K562 (cell line): ENCODE results near the gene IKZF4. TPM values are rescaled to one million over a fixed set of nuclear protein-coding genes. Genes with fewer than 3 reads are reported as not detected.
A peak's percentile ranks its signal among the peaks of the same experiment; 100 is the strongest.

Source experiments
- ATAC-seq: fragments of 200-7000 bp; cut with Tn5 transposase; 3 replicates; pipeline ENCODE4 v1.9.1; 2020; ENCODE audit warnings: moderate library complexity
- BruUV-seq: library from RNA; stranded (reverse); fragments of 400-500 nt; replicated peaks from 2 replicates; lab custom pipeline; 2021; lab: Mats Ljungman, UMichigan
- CTCF ChIA-PET: fragments of 300-600 bp; formaldehyde crosslinking; extraction: SDS; loops from one replicate; lab custom pipeline; 2021; ENCODE audit warnings: low intra/inter-chr PET ratio; lab: Yijun Ruan, JAX
- POLR2A ChIA-PET: fragments of 300-600, 350-650 bp; sonication (Branson Sonifier 250); formaldehyde crosslinking; extraction: SDS; loops from one replicate; lab custom pipeline; 2021; ENCODE audit warnings: antibody characterized with exemption, inconsistent platforms; lab: Yijun Ruan, JAX
- DNase-seq, 4 experiments: peaks; one replicate each; pipeline versions ENCODE4 v3.0.0 to v3.0.0-alpha.2; 2011 to 2018; ENCODE audit warnings: low spot score in 3 of 4, mixed read lengths in 3 of 4; ENCODE audit errors: extremely low read depth in 1 of 4
- FAIRE-seq: peaks from 2 replicates; lab custom pipeline; 2011; peaks lifted over from hg19 to GRCh38; lab: Jason Lieb, UNC
- H2AFZ ChIP-seq: 2 replicates; pipeline ENCODE4 v1.6.0; 2011; ENCODE audit warnings: low read depth, low read length, control low read depth, inconsistent platforms
- H3K27ac ChIP-seq: fragments of 200-600 bp; 3 replicates; pipeline ENCODE4 v1.8.0; 2011; ENCODE audit warnings: low read depth, mild to moderate bottlenecking, control low read depth, inconsistent platforms, low read length, moderate library complexity, mixed read lengths; ENCODE audit errors: extremely low read depth
- H3K27me3 ChIP-seq, 2 experiments: fragments of 300-600 bp in 1 of 2; 2 replicates in 1 of 2; 3 replicates in 1 of 2; pipeline versions ENCODE4 v1.6.0 to v1.8.0; 2011; ENCODE audit warnings: inconsistent platforms in 2 of 2, low read length in 2 of 2, mild to moderate bottlenecking in 1 of 2, mixed read lengths in 1 of 2, moderate library complexity in 1 of 2; ENCODE audit not compliant: control insufficient read depth in 2 of 2, insufficient read depth in 2 of 2
- H3K36me3 ChIP-seq: fragments of 300-600 bp; 3 replicates; pipeline ENCODE4 v1.8.0; 2011; ENCODE audit warnings: mild to moderate bottlenecking, low read length, inconsistent platforms; ENCODE audit not compliant: control insufficient read depth, insufficient read depth
- H3K4me1 ChIP-seq, 2 experiments: fragments of 200-600 bp in 1 of 2; replicated peaks in 1 of 2; 2 replicates in 1 of 2; 3 replicates in 1 of 2; pipeline versions ENCODE4 v1.5.1 to v1.8.0; 2011; ENCODE audit warnings: inconsistent platforms in 2 of 2, low read length in 2 of 2, mild to moderate bottlenecking in 1 of 2, mixed read lengths in 1 of 2, moderate library complexity in 1 of 2; ENCODE audit not compliant: control insufficient read depth in 2 of 2, insufficient read depth in 2 of 2
- H3K4me2 ChIP-seq: 2 replicates; pipeline ENCODE4 v1.6.1; 2011; ENCODE audit warnings: low read length, control low read depth, inconsistent platforms, mixed read lengths; ENCODE audit not compliant: insufficient read depth
- H3K4me3 ChIP-seq: fragments of 200-600 bp; sonication (generic), shearing (Covaris generic); 2 replicates; pipeline ENCODE4 v1.5.1; 2016; ENCODE audit warnings: control low read depth, inconsistent platforms
- H3K79me2 ChIP-seq: fragments of 200-600 bp; 3 replicates; pipeline ENCODE4 v1.8.0; 2011; ENCODE audit warnings: low read length, inconsistent platforms; ENCODE audit not compliant: control insufficient read depth, insufficient read depth
- H3K9ac ChIP-seq, 2 experiments: 2 replicates each; pipeline versions ENCODE4 v1.6.0 to v1.6.1; 2011; ENCODE audit warnings: low read depth in 2 of 2, low read length in 2 of 2, control low read depth in 1 of 2, inconsistent platforms in 1 of 2, mild to moderate bottlenecking in 1 of 2, mixed read lengths in 1 of 2; ENCODE audit not compliant: insufficient read depth in 1 of 2
- H3K9me1 ChIP-seq: one replicate; pipeline ENCODE4 v1.6.0; 2011; ENCODE audit warnings: inconsistent platforms, mild to moderate bottlenecking, low read length, moderate library complexity; ENCODE audit not compliant: control insufficient read depth, insufficient read depth
- H3K9me3 ChIP-seq: replicated peaks from 2 replicates; pipeline ENCODE4 v1.5.1; 2011; ENCODE audit warnings: low read depth, low read length, inconsistent platforms; ENCODE audit not compliant: control insufficient read depth, insufficient read depth
- H4K20me1 ChIP-seq: replicated peaks from 2 replicates; pipeline ENCODE4 v1.6.1; 2011; ENCODE audit warnings: low read length, inconsistent platforms, mixed read lengths; ENCODE audit not compliant: control insufficient read depth, insufficient read depth
- ARID2 ChIP-seq: fragments of 450-650 bp; IDR thresholded peaks from 2 replicates; pipeline ENCODE4 v1.6.1; 2017; ENCODE audit warnings: antibody characterized with exemption, mild to moderate bottlenecking
- CEBPZ ChIP-seq: fragments of 150-350 bp; IDR thresholded peaks from 2 replicates; pipeline ENCODE4 v1.6.1; 2014; ENCODE audit warnings: low read depth, mild to moderate bottlenecking, low read length, borderline replicate concordance
- CTBP1 ChIP-seq: fragments of 450-650 bp; IDR thresholded peaks from 2 replicates; pipeline ENCODE4 v1.6.1; 2016; ENCODE audit warnings: borderline replicate concordance
- MYC ChIP-seq, 2 experiments: fragments of 250-450 bp in 1 of 2; sonication (Bioruptor Pico) in 1 of 2; IDR thresholded peaks; 2 replicates each; pipeline versions ENCODE4 v1.5.1 to v1.6.1; 2012 to 2021; ENCODE audit warnings: low read depth in 2 of 2, borderline replicate concordance in 1 of 2, improper control_type of control experiment in 1 of 2, low read length in 1 of 2, mild to moderate bottlenecking in 1 of 2, moderate library complexity in 1 of 2
- PHF20 ChIP-seq: fragments of 450-650 bp; IDR thresholded peaks from 2 replicates; pipeline ENCODE4 v1.6.1; 2018; ENCODE audit not compliant: partially characterized antibody
- SMC3 ChIP-seq: conservative IDR thresholded peaks from 2 replicates; pipeline ENCODE4 v1.6.1; 2011; ENCODE audit warnings: low read depth, low read length, improper control_type of control experiment; ENCODE audit not compliant: insufficient read depth
- TBL1XR1 ChIP-seq, 2 experiments: IDR thresholded peaks; 2 replicates each; pipeline ENCODE4 v1.6.1; 2012; ENCODE audit warnings: improper control_type of control experiment in 2 of 2, low read length in 2 of 2, mild to moderate bottlenecking in 1 of 2
- ZNF311 ChIP-seq: fragments of 250-450 bp; sonication (Bioruptor Pico); IDR thresholded peaks from 2 replicates; pipeline ENCODE4 v1.4.0; 2020; ENCODE audit warnings: mild to moderate bottlenecking, moderate library complexity
- ZNF785 ChIP-seq: fragments of 250-450 bp; sonication (Bioruptor Pico); IDR thresholded peaks from 2 replicates; pipeline ENCODE4 v1.4.0; 2020; ENCODE audit warnings: mild to moderate bottlenecking
- WGBS: fragments of 100-300 bp; shearing (Covaris generic); methylation state at CpG from one replicate; pipeline ENCODE4 v1.1.6; 2016; ENCODE audit warnings: low coverage, mixed read lengths; ENCODE audit not compliant: insufficient coverage; ENCODE audit errors: missing lambda C conversion rate; 5-methylcytosine and 5-hydroxymethylcytosine counted together
- in situ Hi-C: fragments of 300-500 bp; cut with MboI; formaldehyde crosslinking; loops from 4 replicates; pipeline ENCODE4 v1.15.0; 2018; ENCODE audit warnings: inconsistent platforms, mixed read lengths
- intact Hi-C: fragments of 100-400 bp; cut with micrococcal nuclease; formaldehyde crosslinking; loops from 2 replicates; pipeline ENCODE4 v1.14.2; 2022
- polyA plus RNA-seq, 8 experiments: library from polyadenylated mRNA; depleted of rRNA in 4 of 8; stranded (reverse) in 5 of 8; unstranded in 3 of 8; fragments of >200 nt; fragmentation: Nextera tagmentation in 2 of 8; fragmentation: Illumina TruSeq in 1 of 8; extraction: Ambion mirVana in 2 of 8; extraction: Trizol in 1 of 8; gene quantifications; 2 replicates each; pipeline versions ENCODE4 v1.2.1 to v1.2.3, GENCODE V29; 2011 to 2014; ENCODE audit warnings: inconsistent platforms in 1 of 8, missing spikeins in 1 of 8
- total RNA-seq, 7 experiments: library from RNA; depleted of rRNA in 6 of 7; stranded (reverse); fragments of >200 nt in 6 of 7; fragmentation: Illumina TruSeq in 2 of 7; extraction: Trizol in 2 of 7; gene quantifications; 2 replicates each; pipeline versions ENCODE4 v1.2.1 to v1.2.3, GENCODE V29; 2011 to 2021; ENCODE audit warnings: low replicate concordance in 1 of 7

Gene IKZF4
- total and polyA plus RNA-seq, 9 of the 15 experiments (the other 6 are each of a cell fraction or from before 2014, with no cell fraction given) = 1.9 to 16.3 (median 3.6) TPM

- Histone ChIP-seq H3K4me3 (no peak overlapping the region), H3K27me3 (no peaks in the 10 kb centered on the region), H3K4me1 (no peaks in the 10 kb centered on the region; a peak in 1 of 5 replicates), H4K20me1 (no peaks in the 10 kb centered on the region), H3K27ac (no peak overlapping the region), H3K9ac (no peak overlapping the region), H3K4me2 (no peak overlapping the region), H3K36me3 (no peaks in the 10 kb centered on the region), H2AFZ (no peak overlapping the region), H3K9me1 (no peaks in the 10 kb centered on the region), H3K9me3 (no peaks in the 10 kb centered on the region), H3K79me2 (no peaks in the 10 kb centered on the region)
- ATAC-seq (no peak), FAIRE-seq (no peak), DNase-seq (no peak)
- ChIA-PET CTCF (no interaction called here), POLR2A (no interaction called here)
- intact Hi-C loops (no loop called here), in situ Hi-C loops (no loop called here)
- no peak for TF ChIP-seq CEBPZ
- BruUV-seq = no TSS peak
- 35% methylated on average over 4 of the region's 4 CpGs for WGBS
Observed at GRCh38 chr12:56071648-56072047, 50.8 kb downstream of the IKZF4 start.

- 38% methylated on average over 5 of the region's 5 CpGs for WGBS
Observed at GRCh38 chr12:56074396-56074795, 53.6 kb downstream of the IKZF4 start.

More at GRCh38 chr12:56074396-56074795, 53.6 kb downstream of the IKZF4 start:
- Histone ChIP-seq H3K4me3 (no peak overlapping the region), H3K27ac (no peak overlapping the region), H3K4me1 (peaks cover 0 to 7% of the 10 kb centered on the region in 2 experiments; a peak in 3 of 5 replicates), H3K27me3 (no peaks in the 10 kb centered on the region), H2AFZ (no peak overlapping the region; the same call in 1 of the 2 replicates), H3K36me3 (no peaks in the 10 kb centered on the region), H3K9ac (no peak overlapping the region), H3K4me2 (no peak overlapping the region), H4K20me1 (no peaks in the 10 kb centered on the region), H3K9me3 (no peaks in the 10 kb centered on the region), H3K79me2 (no peaks in the 10 kb centered on the region), H3K9me1 (no peaks in the 10 kb centered on the region)
- no peak for ATAC-seq
- no TSS peak for BruUV-seq
- peak in 2 of 4 experiments; percentile 2 to 3 for DNase-seq
- CTCF ChIA-PET = no interaction called here
- POLR2A ChIA-PET = interaction anchor here (0.6 to 1.7 kb wide), 5 partner anchors 9 to 38 kb away, joined by 3 read pairs; partner anchors contain the start of gene PA2G4
- TF ChIP-seq SMC3 = no peak
- TF ChIP-seq ZNF785 (CRISPR knock-in tag) = no peak
- no peak for TF ChIP-seq MYC (IDR thresholded peaks at IDR 0.05; ENCODE audit: low read depth, low read length)
- no peak for TF ChIP-seq MYC (CRISPR knock-in tag; IDR thresholded peaks at IDR 0.05; ENCODE audit: borderline replicate concordance, low read depth)
- no peak for TF ChIP-seq ARID2
- TF ChIP-seq TBL1XR1 (IDR thresholded peaks at IDR 0.05; ENCODE audit: low read length in 2 of 2) = no peak
- TF ChIP-seq PHF20 = no peak
- no peak for TF ChIP-seq ZNF311
- TF ChIP-seq CTBP1 = peak; percentile 23; the same call in 1 of the 2 replicates
- no peak for FAIRE-seq
- in situ Hi-C loops = no loop called here
- intact Hi-C loops = no loop called here
